ENCODE measurements around the gene PXYLP1.
A peak's percentile ranks its signal among the peaks of the same experiment; 100 is the strongest.
"Not testable (repeated sequence)": the region's sequence is repeated elsewhere in the genome, so short reads cannot be mapped to it uniquely, and the experiment has no call there.

Gene PXYLP1, protein sequence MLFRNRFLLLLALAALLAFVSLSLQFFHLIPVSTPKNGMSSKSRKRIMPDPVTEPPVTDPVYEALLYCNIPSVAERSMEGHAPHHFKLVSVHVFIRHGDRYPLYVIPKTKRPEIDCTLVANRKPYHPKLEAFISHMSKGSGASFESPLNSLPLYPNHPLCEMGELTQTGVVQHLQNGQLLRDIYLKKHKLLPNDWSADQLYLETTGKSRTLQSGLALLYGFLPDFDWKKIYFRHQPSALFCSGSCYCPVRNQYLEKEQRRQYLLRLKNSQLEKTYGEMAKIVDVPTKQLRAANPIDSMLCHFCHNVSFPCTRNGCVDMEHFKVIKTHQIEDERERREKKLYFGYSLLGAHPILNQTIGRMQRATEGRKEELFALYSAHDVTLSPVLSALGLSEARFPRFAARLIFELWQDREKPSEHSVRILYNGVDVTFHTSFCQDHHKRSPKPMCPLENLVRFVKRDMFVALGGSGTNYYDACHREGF

DNA sequence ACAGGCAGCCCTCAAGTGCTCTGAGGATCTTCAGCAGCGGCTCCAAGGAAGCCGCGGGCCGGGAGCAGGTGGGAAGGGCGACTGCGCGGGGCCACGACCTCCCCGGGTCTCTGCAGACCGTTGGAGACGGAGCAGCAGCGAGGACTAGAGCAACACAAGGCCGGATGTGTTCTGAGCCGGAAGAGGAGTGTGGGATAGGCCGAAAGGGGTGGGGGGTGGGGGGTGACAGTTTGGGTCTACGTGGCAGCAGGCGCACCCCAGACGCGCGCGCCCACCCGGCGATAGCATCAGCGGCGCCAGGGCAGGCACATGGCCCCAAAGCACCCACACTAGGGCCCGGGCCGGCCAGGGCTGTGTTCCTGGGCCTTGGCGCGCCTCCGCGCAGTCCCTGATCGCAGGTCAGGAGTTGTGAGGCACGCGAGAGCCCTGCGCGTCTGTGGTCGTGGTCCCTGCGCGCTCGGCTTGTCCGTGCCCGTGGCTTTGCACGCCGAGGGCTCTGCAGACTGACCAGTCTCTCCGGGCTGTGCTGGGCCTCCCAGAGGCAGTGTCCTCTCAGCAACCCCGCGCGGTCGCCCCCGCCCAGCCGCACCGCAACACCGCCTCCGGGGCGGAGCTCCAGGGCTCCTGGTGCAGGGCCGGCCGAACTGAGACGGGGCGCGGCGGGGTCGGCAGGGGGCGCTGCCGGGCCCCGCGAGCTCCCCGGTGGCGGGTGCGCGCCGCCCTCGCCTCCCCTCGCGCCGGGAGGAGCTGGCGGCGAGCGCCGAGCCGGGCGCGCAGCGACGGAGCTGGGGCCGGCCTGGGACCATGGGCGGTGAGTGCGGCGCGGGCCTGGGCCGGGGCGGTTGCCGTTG, at the start of gene PXYLP1:
TSS of gene PXYLP1 (plus strand) at position 725 of the 851 bp plus-strand sequence. CDS start 28,351 bp downstream, outside the sequence.
- DNase-seq = peak; percentile 89

DNA sequence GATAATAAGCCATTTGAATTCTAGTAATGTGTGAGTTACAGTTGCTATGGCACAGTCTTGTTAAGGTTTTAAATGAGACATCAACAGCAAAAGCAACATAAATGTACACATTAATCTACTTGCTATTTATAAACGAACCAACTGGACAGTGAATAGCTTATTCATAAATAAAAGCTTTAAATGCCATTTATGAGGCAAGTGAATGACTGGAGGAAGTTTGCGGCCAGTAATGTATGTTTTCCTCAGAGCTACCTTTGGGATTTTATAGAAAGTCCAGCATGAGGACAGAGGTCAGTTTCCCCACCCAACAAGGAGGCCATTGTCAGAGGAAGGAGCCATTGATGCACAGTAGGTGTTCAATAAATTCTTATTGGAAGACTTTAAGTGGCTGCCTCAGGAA, 48.0 kb upstream of the PXYLP1 start:
- DNase-seq = no peak

DNA sequence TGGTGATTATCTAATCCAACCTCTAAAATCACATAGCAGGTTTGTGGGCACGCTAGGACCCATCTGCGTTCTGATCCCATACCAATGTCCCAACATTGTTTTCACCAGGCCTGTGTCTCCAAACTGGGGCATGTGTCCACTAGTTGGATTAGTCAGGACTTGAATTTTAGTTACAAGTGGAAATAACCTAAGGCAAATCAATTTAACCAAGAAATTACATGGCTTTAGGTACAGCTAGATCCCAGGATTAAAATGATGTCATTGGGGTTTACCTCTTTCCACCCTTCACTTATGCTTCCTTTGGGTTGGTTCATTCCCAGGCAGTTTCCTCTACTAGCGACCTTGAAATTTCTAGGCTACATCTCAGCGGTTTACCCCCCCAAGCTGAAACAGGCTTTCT, 47.2 kb upstream of the PXYLP1 start:
- DNase-seq = no peak

DNA sequence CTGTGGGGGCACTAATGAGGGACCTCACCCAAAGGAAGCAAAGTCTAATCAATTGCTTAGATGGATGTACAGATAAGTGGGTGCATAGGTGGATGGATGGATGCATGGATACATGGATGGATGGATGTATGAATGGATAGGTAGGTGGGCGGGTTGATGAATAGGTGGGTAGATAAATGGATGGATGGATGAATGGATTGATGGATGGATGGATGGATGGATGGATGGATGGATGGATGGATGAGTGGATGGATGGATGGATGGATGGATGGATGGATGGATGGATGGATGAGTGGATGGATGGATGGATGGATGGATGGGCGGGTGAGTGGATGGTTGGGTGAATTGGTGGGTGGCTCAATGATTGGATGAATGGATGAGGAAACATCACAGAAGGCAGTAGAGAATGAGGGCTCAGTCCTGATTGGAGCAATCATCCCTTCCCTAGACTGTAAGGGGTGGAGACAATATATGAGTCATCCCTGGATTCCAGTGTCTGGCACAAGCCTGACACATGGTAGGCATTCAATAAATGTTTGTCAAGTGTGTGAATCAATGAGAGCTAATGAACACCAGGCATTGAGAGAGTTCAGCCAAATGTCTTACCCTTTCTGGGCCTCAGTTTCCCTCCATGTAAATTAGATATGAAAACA, 40.4 kb upstream of the PXYLP1 start:
- DNase-seq = no peak

DNA sequence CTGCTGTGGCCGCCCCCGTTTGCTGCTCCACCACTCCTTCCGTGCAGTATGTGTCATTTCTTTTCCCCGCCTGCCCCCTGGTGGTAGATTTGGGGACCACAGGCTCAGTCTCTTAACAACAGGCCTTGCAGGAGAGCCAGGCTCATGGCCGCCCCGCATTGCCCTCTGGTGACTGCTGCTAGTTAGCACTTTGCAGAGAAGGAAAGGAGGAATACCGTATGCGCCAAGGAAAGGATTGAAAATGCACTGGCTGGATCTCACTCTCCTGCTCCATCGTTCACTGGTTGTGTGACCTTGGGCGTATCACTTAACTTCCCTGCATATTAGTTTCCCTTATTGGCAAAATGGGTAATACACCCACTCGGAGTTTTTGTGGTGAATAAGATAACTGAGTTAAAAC, 39.3 kb upstream of the PXYLP1 start:
- DNase-seq = peak; percentile 99

DNA sequence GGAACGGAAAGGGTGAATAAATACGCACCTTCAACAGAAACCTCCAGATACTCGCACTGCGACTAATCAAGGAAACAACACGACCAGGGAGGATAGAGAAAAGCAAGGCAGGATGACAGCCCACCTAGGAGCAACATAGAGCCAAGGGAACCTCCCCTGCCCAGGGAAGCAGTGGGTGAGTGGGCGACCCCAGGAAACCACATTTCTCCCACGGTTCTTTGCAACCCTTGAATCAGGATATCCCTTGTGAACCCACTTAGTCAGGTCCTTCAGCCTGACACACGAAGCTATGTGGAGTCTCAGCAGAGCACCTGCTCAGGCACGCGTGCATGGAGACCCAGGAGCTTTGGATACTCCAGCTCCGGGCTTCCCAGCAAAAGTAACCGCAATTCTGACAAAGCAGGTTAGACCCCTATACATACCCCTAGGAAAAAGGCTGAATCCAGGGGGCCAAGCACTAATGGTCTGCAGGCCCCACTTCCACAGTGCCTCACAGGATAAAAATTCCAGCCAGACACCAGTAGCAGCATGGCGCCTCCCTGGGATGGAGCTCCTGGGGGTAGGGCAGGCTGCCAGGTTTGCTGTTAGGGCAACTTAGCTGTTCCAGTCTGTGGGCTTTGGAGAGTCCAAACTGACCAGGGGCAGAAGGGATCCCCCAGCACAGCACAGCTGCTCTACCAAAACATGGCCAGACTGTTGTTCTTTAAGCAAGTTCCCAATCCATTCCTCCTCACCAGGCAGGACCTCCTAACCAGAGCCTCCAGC, 38.4 kb upstream of the PXYLP1 start:
- no peak for DNase-seq

DNA sequence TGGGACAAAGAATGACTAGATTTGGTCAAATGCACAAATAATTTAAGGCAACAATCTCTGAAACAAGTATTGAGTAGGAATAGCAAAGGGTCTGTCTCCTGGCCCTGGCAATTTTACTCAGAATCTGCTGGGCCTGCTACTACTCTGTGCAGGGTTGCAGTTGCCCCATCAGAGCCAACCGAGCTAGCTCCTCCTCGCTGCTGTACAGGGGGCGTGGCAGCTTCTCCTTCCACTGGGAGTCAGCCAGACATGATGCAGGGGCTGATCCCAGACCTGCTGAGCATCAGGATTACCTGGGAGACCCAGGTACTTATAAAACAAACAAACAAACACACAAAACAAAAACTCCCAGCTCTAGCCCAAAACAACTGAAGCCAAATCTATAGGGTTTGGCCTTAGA, 30.5 kb upstream of the PXYLP1 start:
- DNase-seq = no peak

DNA sequence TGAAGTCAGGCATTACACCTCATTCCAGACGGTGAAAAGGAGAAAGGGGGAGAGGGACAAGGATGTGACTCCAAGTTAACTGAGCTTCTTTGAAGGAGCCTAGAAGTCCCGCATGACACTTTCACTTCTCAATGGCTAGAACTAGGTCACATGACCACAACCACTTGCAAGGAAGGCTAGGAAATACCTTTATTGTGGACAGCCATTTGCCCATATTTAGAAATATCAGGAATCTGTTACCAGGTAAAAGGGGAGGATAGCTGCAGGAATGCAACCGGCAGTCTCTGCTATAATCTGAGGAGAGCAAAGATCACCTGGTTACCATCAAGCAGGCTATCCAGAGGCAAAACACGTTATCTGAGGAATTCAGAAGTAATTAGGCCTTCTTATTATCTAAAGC, 28.9 kb upstream of the PXYLP1 start:
- DNase-seq = no peak

DNA sequence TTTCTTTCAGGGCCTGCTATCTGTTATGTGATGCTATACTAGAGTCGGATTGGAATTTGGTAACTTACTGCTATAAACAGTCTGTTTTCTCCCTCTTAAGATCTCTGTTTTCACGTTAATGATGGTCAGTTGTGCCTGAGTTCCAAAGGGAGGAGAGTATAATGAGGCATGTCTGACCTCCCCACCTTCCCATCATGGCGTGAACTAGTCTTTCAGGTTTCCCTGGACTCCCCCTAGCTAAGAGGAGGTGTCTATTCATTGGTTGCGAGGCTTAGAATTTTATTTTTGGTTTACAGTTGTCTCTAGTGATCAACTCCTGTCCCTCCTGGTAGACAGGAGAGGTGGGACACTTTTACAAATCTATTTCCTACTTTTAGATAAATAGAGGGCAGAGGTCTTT, 27.8 kb upstream of the PXYLP1 start:
- no peak for DNase-seq

DNA sequence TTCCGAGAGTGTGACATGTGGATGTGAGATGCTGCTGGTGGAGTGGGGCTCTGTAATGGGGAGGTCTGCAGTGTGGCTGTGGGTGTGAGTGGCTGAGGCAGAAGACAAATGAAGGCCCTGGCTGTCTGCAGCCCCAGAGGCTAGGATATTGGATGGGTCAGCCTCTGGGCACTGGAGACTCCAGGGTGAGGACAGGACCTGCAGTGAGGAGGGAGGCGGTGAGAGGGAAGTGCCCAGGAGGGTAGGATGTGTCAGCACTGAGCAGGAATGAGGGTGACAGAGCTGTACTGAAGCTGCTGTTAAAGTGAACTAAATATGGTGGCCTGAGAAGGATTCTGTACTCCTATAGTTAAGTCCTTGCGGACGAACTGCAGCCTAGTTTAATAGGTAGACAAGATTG, 27.3 kb upstream of the PXYLP1 start:
- no peak for DNase-seq

DNA sequence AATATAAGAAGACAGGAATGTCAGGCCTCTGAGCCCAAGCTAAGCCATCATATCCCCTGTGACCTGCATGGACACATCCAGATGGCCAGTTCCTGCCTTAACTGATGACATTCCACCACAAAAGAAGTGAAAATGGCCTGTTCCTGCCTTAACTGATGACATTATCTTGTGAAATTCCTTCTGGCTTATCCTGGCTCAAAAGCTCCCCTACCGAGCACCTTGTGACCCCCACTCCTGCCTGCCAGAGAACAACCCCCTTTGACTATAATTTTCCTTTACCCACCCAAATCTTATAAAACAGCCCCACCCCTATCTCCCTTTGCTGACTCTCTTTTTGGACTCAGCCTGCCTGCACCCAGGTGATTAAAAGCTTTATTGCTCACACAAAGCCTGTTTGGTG, 20.3 kb upstream of the PXYLP1 start:
- DNase-seq = not testable (repeated sequence)

DNA sequence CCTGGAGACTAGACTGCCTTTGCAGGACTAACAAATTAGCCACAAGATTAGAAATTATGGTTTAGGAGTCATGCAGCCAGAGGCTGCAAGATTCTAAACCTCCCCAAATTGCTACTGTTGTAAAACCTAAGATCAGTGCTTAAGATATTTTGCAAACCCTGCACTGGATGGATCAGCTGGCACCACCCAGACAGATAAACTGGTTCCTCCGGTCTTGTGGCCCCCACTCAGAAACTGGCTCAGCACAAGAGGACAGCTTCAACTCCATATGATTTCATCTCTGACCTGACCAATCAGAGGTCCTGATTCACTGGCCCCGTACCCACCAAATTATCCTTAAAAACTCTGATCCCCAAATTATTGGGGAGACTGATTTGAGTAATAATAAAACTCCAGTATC, 19.5 kb upstream of the PXYLP1 start:
- DNase-seq = no peak

DNA sequence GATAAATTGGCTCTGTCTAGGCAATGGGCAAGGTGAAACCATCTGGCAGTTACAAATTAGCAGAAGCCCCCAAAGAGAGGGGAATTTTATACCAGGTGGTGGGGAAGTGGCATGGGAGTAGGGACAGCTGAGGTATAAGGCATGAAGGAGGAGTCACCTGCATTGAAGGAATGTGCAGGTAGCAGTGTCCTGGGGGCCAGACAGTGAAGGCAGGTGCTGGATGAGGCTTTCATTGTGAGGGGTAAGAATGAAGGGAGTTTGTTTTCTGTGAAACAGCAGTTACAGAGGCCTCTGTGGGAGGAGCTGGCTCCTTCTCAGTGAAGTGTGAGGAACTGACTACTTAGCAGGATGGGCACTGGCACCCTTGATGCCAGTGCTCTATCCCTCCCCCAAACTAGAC, 19.1 kb upstream of the PXYLP1 start:
- no peak for DNase-seq

DNA sequence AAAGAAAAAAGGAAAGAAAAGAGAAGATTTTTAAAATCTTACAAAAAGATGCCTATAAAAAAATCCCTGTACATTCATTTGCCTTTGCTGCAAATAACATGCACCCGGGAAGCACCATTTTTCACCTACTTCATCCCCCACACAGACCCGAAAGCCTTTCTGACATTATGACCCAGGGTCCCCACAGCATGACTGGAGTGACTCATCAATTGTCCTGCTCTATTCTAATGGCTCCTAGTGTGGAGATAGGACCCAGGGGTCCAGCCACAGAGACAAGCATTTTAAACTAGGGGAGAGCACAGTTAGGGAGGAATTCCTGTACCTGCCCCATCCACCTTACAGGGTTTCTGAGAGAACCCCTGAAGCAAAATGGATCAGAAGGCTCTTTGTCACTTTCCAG, 14.7 kb upstream of the PXYLP1 start:
- no peak for DNase-seq

DNA sequence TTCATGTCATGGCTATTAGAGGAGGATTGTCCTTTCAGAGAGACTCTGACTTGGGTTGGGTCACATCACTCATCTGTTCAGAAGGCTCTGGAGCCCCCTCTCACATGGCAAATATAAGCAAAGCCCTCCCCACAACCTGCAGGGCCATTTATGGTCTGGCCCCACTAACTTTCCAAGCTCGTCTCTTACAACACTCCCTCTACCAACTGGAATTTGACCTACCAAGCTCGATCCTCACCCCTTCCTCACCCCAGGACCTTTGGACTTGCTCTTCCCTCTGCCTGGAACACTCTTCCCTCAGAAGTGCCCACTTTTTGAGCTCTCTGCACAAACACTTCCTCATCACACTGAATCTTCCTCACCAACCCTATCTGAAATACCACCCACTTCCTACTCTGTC, 14.2 kb upstream of the PXYLP1 start:
- no peak for DNase-seq

DNA sequence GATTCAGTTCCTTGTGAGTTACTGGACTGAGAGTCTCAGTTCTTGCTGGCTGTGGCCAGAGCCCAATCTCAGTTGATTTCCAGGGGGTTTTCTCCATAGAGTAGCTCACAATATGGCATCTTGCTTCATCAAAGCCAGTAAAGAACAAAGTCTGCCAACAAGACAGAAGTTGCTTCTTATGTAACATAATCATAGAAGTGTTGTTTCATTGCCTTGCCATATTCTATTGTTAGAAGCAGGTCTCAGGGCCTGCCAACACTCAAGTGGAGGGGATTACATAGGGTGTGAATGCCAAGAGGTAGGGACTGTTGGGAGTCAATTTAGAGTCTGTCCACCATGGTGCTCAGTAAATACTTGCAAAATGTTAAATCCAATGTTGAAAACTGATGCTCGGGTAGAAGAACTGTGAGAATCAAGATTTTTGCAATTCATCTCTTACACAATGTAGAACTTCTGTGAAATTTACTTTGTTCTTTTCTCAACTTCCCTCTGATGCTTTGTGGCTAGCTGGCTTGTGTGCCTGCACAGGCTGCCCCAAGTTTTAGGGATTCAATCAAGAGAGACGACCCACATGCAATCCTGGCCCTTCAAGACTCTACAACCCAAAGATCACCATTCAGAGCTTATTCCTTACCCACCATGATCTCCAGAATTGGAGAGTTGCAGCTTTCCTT, 13.3 kb upstream of the PXYLP1 start:
- no peak for DNase-seq

DNA sequence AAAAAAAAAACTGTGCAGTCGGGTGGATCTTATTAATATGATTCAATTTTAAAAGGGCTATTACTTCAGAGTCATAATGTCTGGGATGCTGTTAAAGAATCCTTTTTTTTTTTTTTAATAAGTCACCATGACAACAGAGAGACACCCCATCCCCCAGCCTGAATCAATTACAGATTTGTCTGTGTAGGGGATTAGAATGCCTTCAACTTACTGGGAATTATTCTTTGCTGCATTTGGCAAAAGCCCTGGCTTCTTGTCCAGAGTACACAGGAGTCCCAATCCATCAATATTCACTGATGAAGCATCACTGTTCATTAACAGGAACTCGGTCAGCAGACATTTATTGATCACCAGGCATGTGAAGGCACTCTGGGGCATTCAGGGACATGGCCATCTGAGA, 12.7 kb upstream of the PXYLP1 start:
- DNase-seq = no peak

DNA sequence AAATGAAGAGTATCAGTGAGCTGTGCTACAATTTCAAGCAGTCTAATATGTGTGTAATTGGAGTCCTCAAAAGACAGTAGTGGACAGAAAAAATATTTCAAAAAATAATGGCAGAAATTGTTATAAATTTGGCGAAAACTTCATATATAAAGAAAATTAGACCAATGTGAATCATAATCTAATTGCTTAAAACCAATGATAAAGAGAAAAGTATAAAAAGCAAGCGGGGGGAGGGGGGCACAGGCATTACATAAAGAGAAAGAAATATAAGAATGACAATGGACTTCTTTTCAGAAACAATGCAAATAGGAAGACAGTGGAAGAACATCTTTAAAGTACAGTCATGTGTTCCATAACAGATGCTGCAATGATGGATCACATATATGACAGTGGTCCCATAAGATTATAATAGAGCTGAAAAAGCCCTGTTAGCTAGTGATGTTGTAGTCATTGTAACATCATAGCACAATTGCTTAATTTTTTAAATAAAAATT, 7.9 kb upstream of the PXYLP1 start:
- no peak for DNase-seq

DNA sequence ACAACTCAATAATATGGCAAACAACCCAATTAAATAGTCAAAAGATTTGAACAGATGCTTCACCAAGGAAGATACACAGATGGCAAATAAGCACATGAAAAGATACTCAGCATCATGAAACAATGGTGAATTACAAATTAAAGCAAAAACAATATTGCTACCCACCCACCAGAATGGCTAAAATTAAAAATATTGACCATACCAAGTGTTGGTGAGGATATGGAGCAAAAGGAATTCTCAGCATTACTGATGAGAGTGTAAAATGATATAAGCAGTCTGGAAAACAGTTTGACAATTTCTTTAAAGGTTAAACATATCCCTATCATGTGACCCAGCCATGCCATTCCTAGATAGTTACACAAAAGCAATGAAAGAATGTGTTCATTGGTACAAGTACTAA, 5.7 kb upstream of the PXYLP1 start:
- no peak for DNase-seq

DNA sequence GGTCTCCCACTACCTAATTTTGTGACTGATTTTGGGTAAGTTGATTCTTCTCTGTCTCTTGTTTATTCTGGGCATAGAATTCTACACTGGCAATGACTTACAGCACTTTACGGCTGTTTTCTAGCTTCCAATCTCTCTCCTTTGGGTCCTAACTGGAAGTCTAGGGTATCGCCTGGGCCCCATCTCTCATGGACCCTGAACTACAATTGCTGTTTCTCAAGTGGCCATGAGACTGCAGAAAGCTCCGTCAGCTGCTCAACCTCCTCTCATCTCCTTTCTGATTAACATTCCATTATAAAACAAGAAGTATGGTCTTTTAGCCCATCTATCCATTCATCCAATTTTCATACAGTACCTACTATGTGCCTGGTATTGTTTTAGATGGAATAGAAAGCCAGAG, 4.4 kb upstream of the PXYLP1 start:
- DNase-seq = no peak

DNA sequence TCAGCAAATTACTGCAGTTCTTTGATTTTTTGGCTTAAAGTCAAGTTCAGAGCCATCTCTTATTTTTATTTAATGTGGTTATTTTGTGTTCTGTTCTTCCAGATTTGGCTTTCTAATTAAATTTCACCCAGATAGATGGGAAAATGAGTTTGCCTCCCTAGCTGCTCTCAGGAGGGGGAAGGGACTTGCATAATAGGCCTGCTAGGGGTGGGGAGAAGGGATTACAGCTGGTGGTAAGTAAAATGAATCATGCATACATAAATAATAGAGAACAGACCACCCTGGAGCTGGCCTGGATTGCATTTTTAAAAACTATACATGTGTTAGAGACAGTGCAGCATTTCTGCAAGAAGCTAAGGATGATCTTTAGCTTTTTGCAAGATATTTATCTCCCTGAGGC, 3.9 kb upstream of the PXYLP1 start:
- DNase-seq = no peak

DNA sequence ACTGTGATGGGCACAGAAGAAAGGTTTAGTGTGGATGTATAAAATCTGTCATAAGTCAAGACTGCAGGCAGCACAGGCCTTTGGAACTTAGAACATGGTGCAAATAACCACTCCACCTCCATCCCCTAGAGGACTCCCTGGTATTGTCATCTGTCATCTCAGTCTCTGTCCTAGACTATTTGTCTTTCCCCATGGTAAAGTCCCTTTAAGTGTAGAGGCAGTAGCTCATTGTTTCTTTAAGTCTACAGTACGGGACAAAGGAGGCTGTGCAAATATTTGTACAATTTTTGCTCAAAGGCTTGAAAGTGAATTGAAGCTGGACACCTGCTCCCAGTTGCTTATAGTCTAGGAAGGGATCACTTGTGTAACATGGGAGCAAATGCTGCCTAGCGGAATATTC, 3.2 kb upstream of the PXYLP1 start:
- no peak for DNase-seq
